MCF 10A (cell line): ENCODE results near the gene SDC1. TPM values are rescaled to one million over a fixed set of nuclear protein-coding genes. Genes with fewer than 3 reads are reported as not detected.

ENCODE experiments used
- BruUV-seq: library from RNA; stranded (reverse); fragments of 400-500 nt; replicated peaks from 2 replicates; lab custom pipeline; 2021; lab: Mats Ljungman, UMichigan
- CTCF ChIA-PET: fragments of 300-600 bp; sonication (Branson Sonifier 250); formaldehyde crosslinking; extraction: SDS; loops from one replicate; lab custom pipeline; 2021; ENCODE audit warnings: antibody characterized with exemption, inconsistent platforms; lab: Yijun Ruan, JAX
- POLR2A ChIA-PET: fragments of 300-600, 350-650 bp; sonication (Branson Sonifier 250); formaldehyde crosslinking; extraction: SDS; loops from one replicate; lab custom pipeline; 2020; ENCODE audit warnings: antibody characterized with exemption, inconsistent platforms; lab: Yijun Ruan, JAX
- DNase-seq: peaks from one replicate; pipeline ENCODE4 v3.0.0-alpha.2; 2018; ENCODE audit not compliant: unreplicated experiment
- H3K27ac Mint-ChIP-seq: one replicate; pipeline ENCODE4 v1.8.0; 2022; ENCODE audit warnings: mild to moderate bottlenecking, low read depth, mixed read lengths; ENCODE audit not compliant: unreplicated experiment
- H3K27me3 Mint-ChIP-seq: one replicate; pipeline ENCODE4 v1.8.0; 2022; ENCODE audit warnings: mixed read lengths; ENCODE audit not compliant: insufficient read depth, unreplicated experiment
- H3K36me3 Mint-ChIP-seq: one replicate; pipeline ENCODE4 v1.8.0; 2022; ENCODE audit warnings: mild to moderate bottlenecking, moderate library complexity, mixed read lengths; ENCODE audit not compliant: insufficient read depth, unreplicated experiment
- H3K4me1 Mint-ChIP-seq: one replicate; pipeline ENCODE4 v1.8.0; 2022; ENCODE audit warnings: mixed read lengths; ENCODE audit not compliant: insufficient read depth, unreplicated experiment
- H3K4me3 Mint-ChIP-seq: one replicate; pipeline ENCODE4 v1.8.0; 2022; ENCODE audit warnings: mild to moderate bottlenecking, moderate library complexity, mixed read lengths; ENCODE audit not compliant: unreplicated experiment
- H3K9me3 Mint-ChIP-seq: one replicate; pipeline ENCODE4 v1.8.0; 2022; ENCODE audit warnings: mixed read lengths; ENCODE audit not compliant: unreplicated experiment
- intact Hi-C: fragments of 100-400 bp; cut with micrococcal nuclease; formaldehyde crosslinking; loops from 2 replicates; pipeline ENCODE4 v1.14.1; 2022
- total RNA-seq: library from RNA; stranded (reverse); gene quantifications from 2 replicates; pipeline ENCODE4 v1.2.3, GENCODE V29; 2022
- TF ChIP-seq, protein P1 (sequence below): fragments of 200-600 bp; IDR thresholded peaks from one replicate; pipeline ENCODE4 v1.8.0; 2022; ENCODE audit warnings: antibody characterized with exemption, mild to moderate bottlenecking; ENCODE audit not compliant: unreplicated experiment

SDC1 gene
- total RNA-seq, 1 experiment from 2014 or later = 232 TPM

DNA sequence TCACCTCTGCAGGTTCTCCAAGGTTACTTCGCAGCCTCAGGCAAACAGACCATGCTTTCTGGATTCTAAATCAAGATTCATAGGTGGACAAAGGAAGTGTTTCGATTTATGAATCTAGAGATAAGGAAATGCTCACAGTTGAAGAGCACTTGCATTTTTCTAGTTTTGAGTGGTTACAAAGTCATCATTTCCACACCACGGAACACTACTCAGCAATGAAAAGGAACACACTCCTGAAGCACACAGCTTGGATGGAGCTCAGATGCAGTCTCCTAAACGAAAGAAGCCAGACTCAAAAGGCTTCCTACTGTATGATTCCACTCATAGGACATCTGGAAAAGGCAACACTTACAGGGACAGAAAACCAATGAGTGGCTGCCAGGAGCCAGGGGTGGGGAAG, 31.7 kb downstream of the SDC1 start:
- DNase-seq = no peak
- H3K4me1 Mint-ChIP-seq = peaks cover 4% of the 10 kb centered on the region
- TF ChIP-seq, protein P1, sequence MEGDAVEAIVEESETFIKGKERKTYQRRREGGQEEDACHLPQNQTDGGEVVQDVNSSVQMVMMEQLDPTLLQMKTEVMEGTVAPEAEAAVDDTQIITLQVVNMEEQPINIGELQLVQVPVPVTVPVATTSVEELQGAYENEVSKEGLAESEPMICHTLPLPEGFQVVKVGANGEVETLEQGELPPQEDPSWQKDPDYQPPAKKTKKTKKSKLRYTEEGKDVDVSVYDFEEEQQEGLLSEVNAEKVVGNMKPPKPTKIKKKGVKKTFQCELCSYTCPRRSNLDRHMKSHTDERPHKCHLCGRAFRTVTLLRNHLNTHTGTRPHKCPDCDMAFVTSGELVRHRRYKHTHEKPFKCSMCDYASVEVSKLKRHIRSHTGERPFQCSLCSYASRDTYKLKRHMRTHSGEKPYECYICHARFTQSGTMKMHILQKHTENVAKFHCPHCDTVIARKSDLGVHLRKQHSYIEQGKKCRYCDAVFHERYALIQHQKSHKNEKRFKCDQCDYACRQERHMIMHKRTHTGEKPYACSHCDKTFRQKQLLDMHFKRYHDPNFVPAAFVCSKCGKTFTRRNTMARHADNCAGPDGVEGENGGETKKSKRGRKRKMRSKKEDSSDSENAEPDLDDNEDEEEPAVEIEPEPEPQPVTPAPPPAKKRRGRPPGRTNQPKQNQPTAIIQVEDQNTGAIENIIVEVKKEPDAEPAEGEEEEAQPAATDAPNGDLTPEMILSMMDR = no peak
- H3K27ac Mint-ChIP-seq = no peak overlapping the region
- ChIA-PET CTCF (interaction anchor here (0.7 to 4.5 kb wide), 7 partner anchors 11 to 87 kb away, joined by 3 to 18 read pairs (median 4); partner anchors contain the start of gene SDC1), POLR2A (interaction anchor here (0.6 kb wide), 1 partner anchor 130 kb away, joined by 5 read pairs; no protein-coding TSS in a partner anchor)
- intact Hi-C loops = no loop called here
- H3K4me3 Mint-ChIP-seq = no peak overlapping the region
- no peaks in the 10 kb centered on the region for H3K36me3 Mint-ChIP-seq
- no peaks in the 10 kb centered on the region for H3K9me3 Mint-ChIP-seq
- BruUV-seq = no TSS peak
- H3K27me3 Mint-ChIP-seq = no peaks in the 10 kb centered on the region

DNA sequence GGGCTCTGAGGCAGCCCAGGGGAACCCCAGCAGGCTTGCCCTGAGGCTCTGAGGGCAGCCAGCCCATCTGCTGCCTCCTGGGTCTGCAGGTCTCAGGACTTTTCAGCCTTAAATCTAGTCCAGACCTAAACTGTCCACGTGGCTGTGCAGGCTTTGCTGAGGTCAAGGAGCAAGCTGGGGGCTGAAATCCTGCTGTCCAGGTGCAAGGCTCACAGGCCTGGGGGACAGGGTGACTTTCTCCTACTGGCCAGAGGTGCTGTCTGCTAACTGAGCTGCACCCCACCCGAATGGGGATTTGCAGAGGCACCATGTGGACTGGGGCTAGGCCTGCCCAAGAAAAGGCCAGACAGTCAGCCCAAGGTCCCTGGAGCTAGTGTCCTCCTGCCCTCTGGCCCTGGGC, 32.1 kb downstream of the SDC1 start:
- Mint-ChIP-seq H3K4me1 (no peaks in the 10 kb centered on the region), H3K27me3 (no peaks in the 10 kb centered on the region), H3K27ac (no peak overlapping the region), H3K4me3 (no peak overlapping the region), H3K36me3 (no peaks in the 10 kb centered on the region), H3K9me3 (no peaks in the 10 kb centered on the region)
- no peak for DNase-seq
- no TSS peak for BruUV-seq
- TF ChIP-seq, protein P1 = no peak
- ChIA-PET CTCF (interaction anchor here (1.1 to 4.5 kb wide), 6 partner anchors 10 to 86 kb away, joined by 3 to 18 read pairs (median 4); partner anchors contain the start of gene SDC1), POLR2A (interaction anchor here (0.6 to 1.1 kb wide), 2 partner anchors 32 to 131 kb away, joined by 3 to 5 read pairs; partner anchors contain the start of gene SDC1)
- intact Hi-C loops = no loop called here

DNA sequence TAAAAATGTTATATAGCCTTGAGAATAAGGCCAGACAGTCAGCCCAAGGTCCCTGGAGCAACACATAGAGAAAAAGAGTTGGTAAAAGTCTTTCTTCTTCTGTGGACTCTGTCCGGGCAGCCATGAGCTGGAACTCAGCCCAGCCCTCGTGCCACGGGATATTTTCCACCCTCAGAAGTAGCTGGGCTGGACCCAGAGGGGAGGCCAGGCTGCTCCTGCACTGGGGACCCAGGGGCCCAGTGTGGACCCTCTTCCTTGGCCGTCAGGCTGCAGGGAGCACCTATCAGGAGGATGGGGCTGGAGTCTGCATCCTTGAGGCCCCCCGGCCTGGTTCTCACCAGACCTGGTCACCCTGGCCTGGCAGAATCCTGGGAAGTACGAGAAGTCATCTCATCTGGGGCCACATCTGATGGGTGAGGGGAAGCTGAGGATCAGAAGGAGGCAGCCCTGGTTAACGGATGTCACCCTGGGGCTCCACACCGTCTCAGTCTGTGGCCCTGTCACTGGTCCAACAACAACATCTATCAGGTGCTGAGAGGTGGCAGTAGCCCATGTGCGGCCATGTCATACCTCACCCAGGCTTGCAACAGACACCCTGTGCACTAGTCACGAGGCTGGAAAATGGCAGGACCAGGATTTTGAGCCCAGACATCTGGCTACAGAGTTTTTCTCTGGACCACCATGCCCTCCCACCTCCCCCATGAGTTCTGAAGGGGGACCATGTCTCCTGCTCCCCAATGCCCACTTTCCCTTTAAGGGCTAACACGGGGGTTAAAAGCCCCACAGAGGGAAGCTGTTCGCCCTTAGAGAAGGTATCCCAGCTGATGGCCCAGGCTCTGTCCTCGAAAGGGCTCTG, 33.0 kb downstream of the SDC1 start:
- Mint-ChIP-seq H3K9me3 (no peaks in the 10 kb centered on the region), H3K27me3 (no peaks in the 10 kb centered on the region), H3K27ac (no peak overlapping the region), H3K36me3 (no peaks in the 10 kb centered on the region), H3K4me3 (no peak overlapping the region), H3K4me1 (no peaks in the 10 kb centered on the region)
- POLR2A ChIA-PET = interaction anchor here (0.8 to 1.7 kb wide), 4 partner anchors 14 to 177 kb away, joined by 3 to 6 read pairs (median 4); partner anchors contain the start of gene SDC1
- BruUV-seq = no TSS peak
- TF ChIP-seq, protein P1 = no peak
- intact Hi-C loops = loop anchor here (1.0 kb wide), 1 partner anchor 57 kb away; no protein-coding TSS in a partner anchor
- CTCF ChIA-PET = interaction anchor here (0.6 to 4.5 kb wide), 11 partner anchors 9 to 95 kb away, joined by 3 to 27 read pairs (median 4); partner anchors contain the start of gene SDC1
- no peak for DNase-seq
